Endothelial cell of umbilical vein (primary cell): ENCODE data around the gene ACP2. TPM values are rescaled to one million over a fixed set of nuclear protein-coding genes. Genes with fewer than 3 reads are reported as not detected.

Source experiments
- BruUV-seq: library from RNA; stranded (reverse); fragments of 400-500 nt; replicated peaks from 2 replicates; lab custom pipeline; 2021; lab: Mats Ljungman, UMichigan
- CTCF ChIA-PET: fragments of 300-600, 350-600 bp; sonication (Branson Sonifier 250); formaldehyde crosslinking; loops from one replicate; lab custom pipeline; 2021; ENCODE audit warnings: antibody characterized with exemption, inconsistent platforms; lab: Charles Lee
- POLR2A ChIA-PET: fragments of 300-600, 350-600 bp; sonication (Branson Sonifier 250); formaldehyde crosslinking; loops from one replicate; lab custom pipeline; 2021; ENCODE audit warnings: antibody characterized with exemption, inconsistent platforms; lab: Charles Lee
- DNase-seq: peaks from one replicate; pipeline ENCODE4 v3.0.0-alpha.2; 2011; ENCODE audit warnings: low read depth, low spot score
- FAIRE-seq: peaks from 2 replicates; lab custom pipeline; 2011; peaks lifted over from hg19 to GRCh38; lab: Jason Lieb, UNC
- H2AFZ ChIP-seq: 2 replicates; pipeline ENCODE4 v1.6.0; 2012; ENCODE audit warnings: low read depth, low read length, control low read depth, inconsistent platforms
- H3K27ac ChIP-seq: 2 replicates; pipeline ENCODE4 v1.5.1; 2011; ENCODE audit warnings: low read depth, mild to moderate bottlenecking, control low read depth, low read length, moderate library complexity; ENCODE audit not compliant: insufficient read depth
- H3K27me3 ChIP-seq, 2 experiments: 2 replicates each; pipeline versions ENCODE4 v1.6.0 to v1.6.1; 2011; ENCODE audit warnings: low read length in 2 of 2, mixed read lengths in 1 of 2; ENCODE audit not compliant: control insufficient read depth in 2 of 2, insufficient read depth in 2 of 2
- H3K36me3 ChIP-seq, 2 experiments: 2 replicates in 1 of 2; 3 replicates in 1 of 2; pipeline ENCODE4 v1.5.1; 2011; ENCODE audit warnings: low read length in 2 of 2, mild to moderate bottlenecking in 1 of 2, moderate library complexity in 1 of 2; ENCODE audit not compliant: control insufficient read depth in 2 of 2, insufficient read depth in 2 of 2; ENCODE audit errors: extremely low read depth in 1 of 2
- H3K4me1 ChIP-seq: 3 replicates; pipeline ENCODE4 v1.5.1; 2011; ENCODE audit warnings: mild to moderate bottlenecking, low read length; ENCODE audit not compliant: control insufficient read depth, insufficient read depth; ENCODE audit errors: extremely low read depth
- H3K4me2 ChIP-seq: 2 replicates; pipeline ENCODE4 v1.6.1; 2011; ENCODE audit warnings: low read length, control low read depth, mixed read lengths; ENCODE audit not compliant: insufficient read depth
- H3K4me3 ChIP-seq, 3 experiments: fragments of 200-600 bp in 1 of 3; sonication (generic), shearing (Covaris generic) in 1 of 3; replicated peaks in 1 of 3; 2 replicates each; pipeline ENCODE4 v1.5.1; 2011 to 2016; ENCODE audit warnings: control low read depth in 3 of 3, low read length in 3 of 3, mild to moderate bottlenecking in 2 of 3, inconsistent platforms in 1 of 3, low read depth in 1 of 3, moderate library complexity in 1 of 3; ENCODE audit not compliant: insufficient read depth in 1 of 3
- H3K79me2 ChIP-seq: 2 replicates; pipeline ENCODE4 v1.6.0; 2012; ENCODE audit warnings: low read length, inconsistent platforms; ENCODE audit not compliant: control insufficient read depth, insufficient read depth
- H3K9ac ChIP-seq: replicated peaks from 2 replicates; pipeline ENCODE3; 2011; ENCODE audit warnings: low read length, control low read depth; ENCODE audit not compliant: insufficient read depth; ENCODE audit errors: extremely low read depth
- H3K9me1 ChIP-seq: replicated peaks from 3 replicates; pipeline ENCODE4 v1.6.0; 2011; ENCODE audit warnings: mild to moderate bottlenecking, low read length; ENCODE audit not compliant: control insufficient read depth, insufficient read depth; ENCODE audit errors: extremely low read depth
- H3K9me3 ChIP-seq: replicated peaks from 2 replicates; pipeline ENCODE4 v1.5.1; 2012; ENCODE audit warnings: low read length, inconsistent platforms; ENCODE audit not compliant: control insufficient read depth, insufficient read depth
- H4K20me1 ChIP-seq: replicated peaks from 2 replicates; pipeline ENCODE3; 2011; ENCODE audit warnings: mild to moderate bottlenecking, low read length; ENCODE audit not compliant: control insufficient read depth, insufficient read depth; ENCODE audit errors: extremely low read depth
- CTCF ChIP-seq, 2 donors: IDR thresholded peaks; 1 replicate in 1 of 2; 2 replicates in 1 of 2; pipeline ENCODE4 v1.5.1; 2011; ENCODE audit warnings: low read length in 2 of 2, mild to moderate bottlenecking in 2 of 2, moderate library complexity in 2 of 2, control low read depth in 1 of 2, inconsistent platforms in 1 of 2, low read depth in 1 of 2; ENCODE audit not compliant: insufficient read depth in 1 of 2; ENCODE audit errors: extremely low read depth in 1 of 2
- EZH2 ChIP-seq: IDR thresholded peaks from 2 replicates; pipeline ENCODE4 v1.6.1; 2012; ENCODE audit warnings: borderline replicate concordance, low read depth, mild to moderate bottlenecking, moderate library complexity, low read length, inconsistent platforms; ENCODE audit not compliant: severe bottlenecking
- FOS ChIP-seq: IDR thresholded peaks from 2 replicates; pipeline ENCODE4 v1.6.1; 2011; ENCODE audit warnings: mild to moderate bottlenecking, low read length, moderate library complexity, borderline replicate concordance; ENCODE audit not compliant: insufficient read depth
- GATA2 ChIP-seq: IDR thresholded peaks from 2 replicates; pipeline ENCODE4 v1.7.0; 2011; ENCODE audit warnings: low read depth, mild to moderate bottlenecking, moderate library complexity, mixed read lengths, low read length; ENCODE audit not compliant: insufficient read length, insufficient read depth
- JUN ChIP-seq: IDR thresholded peaks from 2 replicates; pipeline ENCODE4 v1.6.1; 2011; ENCODE audit warnings: borderline replicate concordance, low read depth; ENCODE audit not compliant: insufficient read length, insufficient read depth
- MAX ChIP-seq: IDR thresholded peaks from 2 replicates; pipeline ENCODE4 v1.6.1; 2011; ENCODE audit not compliant: insufficient read depth, insufficient read length
- MYC ChIP-seq: IDR thresholded peaks from one replicate; pipeline ENCODE4 v1.6.1; 2011; ENCODE audit warnings: mild to moderate bottlenecking, low read depth, low read length
- POLR2A ChIP-seq: IDR thresholded peaks from 2 replicates; pipeline ENCODE4 v1.6.1; 2012; ENCODE audit warnings: low read depth, mild to moderate bottlenecking, control low read depth, low read length
- POLR2AphosphoS5 ChIP-seq: IDR thresholded peaks from 2 replicates; pipeline ENCODE4 v1.6.1; 2012; ENCODE audit warnings: low read depth, mild to moderate bottlenecking, control low read depth, low read length, moderate library complexity; ENCODE audit not compliant: insufficient read depth
- dilution Hi-C: fragments of 300-500 bp; cut with MboI; formaldehyde crosslinking; loops from one replicate; pipeline ENCODE4 v1.15.0; 2019; ENCODE audit warnings: low sequenced_read_pairs; ENCODE audit not compliant: extremely low pct_ligation_motif_present
- intact Hi-C: fragments of 100-400 bp; cut with micrococcal nuclease; formaldehyde crosslinking; loops from one replicate; pipeline ENCODE4 v1.10.0; 2022
- polyA plus RNA-seq, 4 experiments: library from polyadenylated mRNA; depleted of rRNA in 3 of 4; stranded (reverse) in 3 of 4; unstranded in 1 of 4; fragments of >200 nt; gene quantifications; 2 replicates each; pipeline versions ENCODE4 v1.2.1 to v1.2.3, GENCODE V29; 2011 to 2012; ENCODE audit warnings: missing spikeins in 1 of 4
- total RNA-seq: library from RNA; stranded (reverse); gene quantifications from 2 replicates; pipeline ENCODE4 v1.2.3, GENCODE V29; 2021

Gene ACP2
- total and polyA plus RNA-seq, 2 donors (not counting 3 experiments of a cell fraction or from before 2014, with no cell fraction given) = 35.6 to 49.2 TPM

GRCh38 chr11:47242596-47243192 lies 5.9 kb downstream of the ACP2 start:
- BruUV-seq = no TSS peak

More at GRCh38 chr11:47242596-47243192, 5.9 kb downstream of the ACP2 start:
- CTCF ChIA-PET = interaction anchor here (1.3 to 1.5 kb wide), 2 partner anchors 26 to 112 kb away, joined by 3 to 4 read pairs; no protein-coding TSS in a partner anchor
- no peaks in the 10 kb centered on the region for H4K20me1 ChIP-seq
- no peak overlapping the region for H3K4me2 ChIP-seq
- intact Hi-C loops (no loop called here), dilution Hi-C loops (no loop called here)
- H3K4me3 ChIP-seq = no peak overlapping the region
- no peak overlapping the region for H2AFZ ChIP-seq
- no peak for TF ChIP-seq JUN
- TF ChIP-seq MYC = no peak
- TF ChIP-seq POLR2A = no peak
- TF ChIP-seq EZH2 = no peak
- no peak for TF ChIP-seq POLR2AphosphoS5
- TF ChIP-seq CTCF (IDR thresholded peaks at IDR 0.05; ENCODE audit: extremely low read depth in 1 of 2, insufficient read depth in 1 of 2, low read depth in 1 of 2, low read length in 2 of 2) = no peak
- TF ChIP-seq FOS = no peak
- TF ChIP-seq MAX = no peak
- TF ChIP-seq GATA2 = no peak
- no peaks in the 10 kb centered on the region for H3K9me1 ChIP-seq
- POLR2A ChIA-PET = no interaction called here
- no peaks in the 10 kb centered on the region for H3K27me3 ChIP-seq
- DNase-seq (no peak), FAIRE-seq (no peak)
- no peak overlapping the region for H3K27ac ChIP-seq
- no peak overlapping the region for H3K9ac ChIP-seq
- peaks cover 2% of the 10 kb centered on the region for H3K4me1 ChIP-seq
- H3K9me3 ChIP-seq = no peaks in the 10 kb centered on the region
- peaks cover 3% of the 10 kb centered on the region for H3K79me2 ChIP-seq
- H3K36me3 ChIP-seq = peaks cover 14 to 51% of the 10 kb centered on the region in 2 experiments
